ENCODE measurements around the gene BTNL9.
"Not testable (repeated sequence)": the region's sequence is repeated elsewhere in the genome, so short reads cannot be mapped to it uniquely, and the experiment has no call there.

The BTNL9 gene

GRCh38 chr5:181043285-181044092 lies 3.4 kb downstream of the BTNL9 start:
- no peak for DNase-seq

GRCh38 chr5:181044093-181044599 lies 4.1 kb downstream of the BTNL9 start:
- DNase-seq, result no peak

DNA sequence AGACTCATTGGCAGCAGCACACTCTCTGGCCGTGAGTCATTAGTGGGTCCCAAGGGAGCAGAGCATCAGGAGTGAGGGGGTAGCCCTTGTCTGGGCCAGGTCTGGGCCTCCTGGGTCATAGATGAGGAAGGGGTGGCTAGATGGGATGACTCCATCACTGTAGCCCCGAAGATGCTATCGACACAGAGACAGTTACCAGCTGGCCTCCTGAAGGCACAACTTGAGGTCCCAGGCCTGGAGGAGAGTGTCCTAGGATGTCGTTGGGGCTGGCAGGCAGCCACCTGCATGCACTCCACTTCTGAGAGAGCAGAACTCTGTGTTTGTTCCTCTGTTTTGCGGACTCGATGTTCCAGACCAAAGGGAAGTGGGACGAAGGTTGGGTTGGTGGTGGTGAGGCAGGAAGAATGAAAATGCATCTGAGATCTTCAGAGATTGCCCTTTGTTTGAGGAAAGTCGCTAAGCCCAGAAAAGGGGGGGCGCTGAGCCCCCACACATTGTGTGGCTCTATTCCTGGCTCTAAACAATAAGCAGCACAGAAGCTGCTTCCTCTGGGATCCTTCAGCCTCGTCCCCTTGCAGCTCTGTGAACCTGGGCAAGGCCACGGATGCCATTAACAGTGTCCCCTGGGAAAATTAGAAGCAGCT lies 4.7 kb downstream of the BTNL9 start:
- no peak for DNase-seq

DNA sequence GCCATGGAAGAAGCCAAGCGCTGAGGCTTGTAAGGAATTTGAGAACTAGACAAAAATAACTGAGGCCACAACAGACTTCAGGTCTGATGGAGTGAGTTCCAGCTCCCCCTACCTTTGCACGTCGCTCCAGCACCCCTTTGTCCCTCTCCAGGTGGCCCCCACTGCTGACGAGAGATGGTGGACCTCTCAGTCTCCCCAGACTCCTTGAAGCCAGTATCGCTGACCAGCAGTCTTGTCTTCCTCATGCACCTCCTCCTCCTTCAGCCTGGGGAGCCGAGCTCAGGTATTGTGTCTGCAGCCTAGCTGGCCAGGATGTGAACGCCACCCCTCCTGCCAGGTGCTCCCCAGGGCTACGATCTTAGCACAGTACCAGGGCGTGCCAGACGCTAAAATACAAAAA lies 5.2 kb downstream of the BTNL9 start:
- no peak for DNase-seq

GRCh38 chr5:181045857-181046256 lies 5.8 kb downstream of the BTNL9 start:
- not testable (repeated sequence) for DNase-seq

DNA sequence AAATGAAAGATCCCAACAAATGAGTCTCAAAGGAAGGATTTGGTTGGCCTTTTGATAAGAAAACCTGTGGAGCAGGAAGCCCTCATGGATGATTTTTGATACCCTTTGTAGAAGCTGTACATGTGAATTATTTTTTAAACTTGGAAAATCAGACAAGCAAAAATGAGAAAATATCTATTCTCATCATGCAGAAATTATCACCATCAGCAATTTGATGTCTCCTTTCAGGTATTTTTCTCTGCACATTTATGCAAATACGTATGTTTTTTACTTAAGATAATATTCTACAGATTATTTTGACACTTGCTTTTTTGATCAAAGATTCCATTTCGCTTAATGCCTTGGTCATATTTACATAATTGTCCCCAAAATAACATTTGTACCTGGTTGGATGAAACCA lies 7.2 kb downstream of the BTNL9 start:
- DNase-seq, result no peak

- no peak for DNase-seq
Observed at GRCh38 chr5:181047921-181048320, 7.9 kb downstream of the BTNL9 start.

- DNase-seq, result no peak
Observed at GRCh38 chr5:181050016-181050415, 9.9 kb downstream of the BTNL9 start.

- no peak for DNase-seq
Observed at GRCh38 chr5:181051841-181052671, 12.0 kb downstream of the BTNL9 start.

DNA sequence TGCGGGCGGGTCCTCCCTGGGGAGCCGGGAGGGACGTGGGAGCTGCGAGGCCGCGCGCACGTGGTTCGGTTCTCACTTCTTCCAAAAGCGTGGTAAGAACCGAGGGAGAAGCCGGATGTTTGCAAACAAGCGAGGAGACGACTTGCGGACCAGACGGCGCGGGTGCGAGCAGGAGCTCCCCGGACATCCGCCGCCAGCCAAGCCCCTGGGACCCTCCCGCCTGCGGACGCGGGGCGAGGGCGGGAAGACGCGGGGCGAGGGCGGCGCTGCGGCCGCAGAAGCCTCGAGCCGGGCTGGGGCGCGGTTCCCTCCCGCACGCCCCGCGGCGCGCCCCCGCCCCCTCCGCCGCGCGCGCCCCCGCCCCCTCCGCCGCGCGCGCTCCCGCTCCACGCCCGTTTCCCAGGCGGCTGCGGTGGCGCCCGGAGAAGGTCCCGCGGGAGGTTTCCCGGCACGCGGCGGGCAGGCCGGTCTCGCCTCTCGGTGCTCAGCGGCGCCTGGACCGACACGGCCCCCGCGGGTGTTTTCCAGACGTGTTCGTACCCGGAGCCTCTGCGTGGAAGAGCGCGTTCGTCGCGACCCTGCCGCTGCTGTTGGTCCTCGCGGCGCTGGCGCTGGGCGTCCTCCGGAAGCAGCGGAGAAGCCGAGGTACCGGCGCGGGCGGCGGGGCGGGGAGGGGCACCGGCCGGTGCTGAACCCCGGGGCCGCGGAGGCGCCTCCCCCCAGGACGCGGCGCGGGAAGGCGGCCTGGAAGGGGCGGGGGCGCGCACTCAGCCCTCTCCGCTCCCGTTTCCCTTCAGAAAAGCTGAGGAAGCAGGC lies 12.8 kb downstream of the BTNL9 start:
- DNase-seq, result no peak

- no peak for DNase-seq
Observed at GRCh38 chr5:181053488-181054121, 13.5 kb downstream of the BTNL9 start.

DNA sequence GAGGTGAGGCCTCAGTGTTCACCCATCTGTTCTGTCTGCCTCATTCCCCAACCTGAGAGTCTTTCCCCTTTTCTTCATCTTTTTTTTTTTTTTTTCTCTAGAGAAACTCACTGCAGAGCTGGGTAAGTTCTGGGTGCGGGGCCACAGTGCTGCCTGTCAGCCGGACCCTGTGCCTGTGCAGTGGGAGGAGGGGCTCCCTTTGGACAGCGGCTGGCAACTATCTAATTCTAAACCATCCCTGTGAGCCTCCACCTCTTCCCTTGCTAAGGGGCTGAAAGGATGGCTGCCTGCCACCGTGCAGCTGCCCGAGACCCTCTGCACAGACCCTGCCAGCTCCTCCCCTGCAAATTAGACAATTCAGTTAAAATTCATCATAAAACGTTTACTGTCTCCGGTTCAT lies 14.1 kb downstream of the BTNL9 start:
- DNase-seq, result no peak

GRCh38 chr5:181054871-181055459 lies 14.9 kb downstream of the BTNL9 start:
- DNase-seq, result no peak

DNA sequence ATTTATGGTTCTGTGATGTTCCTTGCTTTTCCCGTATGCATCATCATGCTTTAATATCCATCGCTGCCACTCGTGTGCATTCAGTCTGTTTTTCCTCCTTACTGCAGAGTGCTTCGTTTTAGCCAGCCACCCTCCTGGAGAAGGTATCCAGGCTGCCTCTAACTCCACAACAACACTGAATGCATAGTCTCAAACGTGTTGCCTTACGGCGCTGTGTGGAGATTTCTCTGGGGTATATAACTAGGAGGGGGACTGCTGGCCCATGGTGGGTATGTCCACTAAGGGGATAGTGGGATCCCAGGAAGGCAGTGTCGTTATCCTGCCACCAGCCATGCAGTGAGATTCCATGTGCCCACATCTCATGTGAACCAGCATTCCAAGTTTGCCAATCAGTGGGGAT lies 16.4 kb downstream of the BTNL9 start:
- DNase-seq, result no peak

- DNase-seq, result no peak
Observed at GRCh38 chr5:181058321-181058720, 18.3 kb downstream of the BTNL9 start.

DNA sequence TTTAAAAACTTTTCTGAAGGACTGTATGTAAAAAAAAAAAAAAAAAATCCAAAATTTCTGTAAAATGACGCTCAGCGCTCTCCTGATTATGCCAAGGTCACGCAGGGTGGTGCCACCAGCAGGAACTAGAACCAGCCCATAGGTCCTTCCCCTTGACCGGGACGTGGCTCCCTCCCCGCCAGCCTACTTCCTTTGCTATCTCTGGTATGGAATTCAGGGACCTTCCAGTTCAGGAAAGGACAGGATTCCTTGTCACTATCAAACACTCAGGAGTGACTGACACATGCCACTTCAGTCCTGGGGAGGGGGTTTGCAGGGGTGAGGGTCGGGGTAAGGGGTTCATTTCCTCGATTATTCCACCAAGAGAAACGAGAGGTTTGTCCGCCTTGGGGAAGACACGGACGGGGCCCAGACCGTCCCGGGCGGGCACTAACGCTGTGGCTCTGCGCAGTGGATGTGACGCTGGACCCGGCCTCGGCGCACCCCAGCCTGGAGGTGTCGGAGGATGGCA lies 18.8 kb downstream of the BTNL9 start:
- DNase-seq, result no peak

- DNase-seq, result no peak
Observed at GRCh38 chr5:181059297-181060230, 19.5 kb downstream of the BTNL9 start.

DNA sequence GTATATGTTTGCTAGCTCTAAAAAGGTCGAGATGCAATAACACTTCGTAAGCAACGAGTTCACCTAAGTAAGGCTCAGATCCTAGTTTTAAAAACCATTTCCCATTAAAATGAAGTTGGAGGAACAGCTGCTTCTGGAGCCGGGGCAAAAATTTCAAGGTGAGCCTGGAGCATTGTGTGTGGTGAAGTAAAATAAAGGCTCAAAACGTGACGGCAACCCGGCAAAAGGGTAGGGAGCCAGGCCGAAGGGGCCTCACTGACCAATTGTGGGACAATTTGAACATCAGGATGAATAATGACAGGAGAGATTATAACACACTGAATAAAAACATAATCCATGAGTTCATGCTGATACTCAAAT lies 20.1 kb downstream of the BTNL9 start:
- no peak for DNase-seq

GRCh38 chr5:181060924-181061323 lies 20.9 kb downstream of the BTNL9 start:
- DNase-seq, result no peak

DNA sequence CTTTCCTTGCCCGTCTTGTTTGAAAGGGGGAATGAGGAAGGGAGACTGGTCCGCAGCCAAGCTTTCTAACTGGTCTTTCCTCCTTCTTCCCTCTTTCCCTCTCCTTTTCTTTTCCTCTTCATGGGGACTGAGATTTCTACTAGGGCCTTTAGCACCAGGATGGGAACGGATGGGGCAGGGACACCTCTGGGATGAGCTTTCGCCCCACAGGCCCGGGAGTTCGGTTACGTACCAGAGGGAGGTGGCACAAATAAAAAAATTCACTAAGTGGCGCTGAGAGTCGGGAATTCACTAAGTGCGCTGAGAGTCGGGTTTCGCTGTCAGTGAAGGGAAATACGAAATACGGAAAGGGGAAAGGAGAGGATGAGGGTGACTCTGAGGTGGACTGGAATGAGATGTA lies 21.6 kb downstream of the BTNL9 start:
- no peak for DNase-seq
